Neural cell (in vitro differentiated cells): ENCODE measurements around the gene CIB1. TPM values are rescaled to one million over a fixed set of nuclear protein-coding genes. Genes with fewer than 3 reads are reported as not detected.

Source experiments
- H2AFZ ChIP-seq: fragments of 200-600, 300-800 bp; sonication (generic), shearing (Covaris generic); 2 replicates; pipeline ENCODE4 v1.6.0; 2014; ENCODE audit warnings: low read depth, mild to moderate bottlenecking, antibody characterized with exemption, low read length, moderate library complexity
- H3F3A ChIP-seq: fragments of 200-600 bp; shearing (Covaris generic); 2 replicates; pipeline ENCODE4 v1.6.1; 2016; ENCODE audit warnings: mild to moderate bottlenecking, moderate library complexity, mixed read lengths, antibody characterized with exemption, low read length; ENCODE audit not compliant: insufficient read depth, poor library complexity, severe bottlenecking
- H3K27ac ChIP-seq: fragments of 200-600, 300-800 bp; sonication (generic), shearing (Covaris generic); 2 replicates; pipeline ENCODE4 v1.5.1; 2014; ENCODE audit warnings: mild to moderate bottlenecking, low read length, moderate library complexity
- H3K27me3 ChIP-seq: fragments of 300-800, 200-600 bp; sonication (generic), shearing (Covaris generic); 2 replicates; pipeline ENCODE4 v1.6.0; 2014; ENCODE audit warnings: mild to moderate bottlenecking, low read depth, low read length, moderate library complexity; ENCODE audit not compliant: insufficient read depth
- H3K36me3 ChIP-seq: fragments of 300-800, 200-600 bp; sonication (generic), shearing (Covaris generic); 2 replicates; pipeline ENCODE4 v1.5.1; 2014; ENCODE audit warnings: mild to moderate bottlenecking, antibody characterized with exemption, low read length, moderate library complexity; ENCODE audit not compliant: insufficient read depth
- H3K4me2 ChIP-seq: fragments of 300-800, 200-600 bp; sonication (generic), shearing (Covaris generic); 2 replicates; pipeline ENCODE4 v1.6.0; 2014; ENCODE audit warnings: mild to moderate bottlenecking, low read length
- H3K4me3 ChIP-seq: fragments of 300-800, 200-600 bp; sonication (generic), shearing (Covaris generic); 2 replicates; pipeline ENCODE4 v1.5.1; 2014; ENCODE audit warnings: mild to moderate bottlenecking, low read length, moderate library complexity
- H3K79me2 ChIP-seq: fragments of 200-600 bp; shearing (Covaris generic); replicated peaks from 2 replicates; pipeline ENCODE4 v1.6.0; 2014; ENCODE audit warnings: mild to moderate bottlenecking, low read length, moderate library complexity; ENCODE audit not compliant: insufficient read depth
- H3K9ac ChIP-seq: fragments of 300-800, 200-600 bp; sonication (generic), shearing (Covaris generic); 2 replicates; pipeline ENCODE4 v1.6.1; 2016; ENCODE audit warnings: mild to moderate bottlenecking, low read length, mixed read lengths
- H3K9me2 ChIP-seq: fragments of 200-600 bp; shearing (Covaris generic); 2 replicates; pipeline ENCODE4 v1.6.1; 2016; ENCODE audit warnings: mild to moderate bottlenecking, low read length, mixed read lengths; ENCODE audit not compliant: insufficient read depth
- H3K9me3 ChIP-seq: fragments of 200-600, 300-800 bp; sonication (generic), shearing (Covaris generic); 2 replicates; pipeline ENCODE4 v1.6.1; 2016; ENCODE audit warnings: mild to moderate bottlenecking, mixed run types, low read length, moderate library complexity, mixed read lengths
- H4K20me1 ChIP-seq: fragments of 200-600 bp; shearing (Covaris generic); 2 replicates; pipeline ENCODE4 v1.6.1; 2016; ENCODE audit warnings: mild to moderate bottlenecking, mixed run types; ENCODE audit not compliant: insufficient read depth
- CTCF ChIP-seq: fragments of 450-650 bp; IDR thresholded peaks from 2 replicates; pipeline ENCODE4 v1.5.1; 2014; ENCODE audit warnings: antibody characterized with exemption, mild to moderate bottlenecking, moderate library complexity; ENCODE audit not compliant: poor library complexity, severe bottlenecking
- EP300 ChIP-seq: fragments of 450-650 bp; conservative IDR thresholded peaks from 2 replicates; pipeline ENCODE4 v1.6.1; 2014; ENCODE audit warnings: antibody characterized with exemption, mild to moderate bottlenecking, moderate library complexity; ENCODE audit not compliant: poor library complexity, severe bottlenecking
- EZH2 ChIP-seq: fragments of 200-600, 300-800 bp; shearing (Covaris generic), sonication (generic); IDR thresholded peaks from 2 replicates; pipeline ENCODE4 v1.6.1; 2014; ENCODE audit warnings: antibody characterized with exemption, low read length, borderline replicate concordance, mild to moderate bottlenecking; ENCODE audit not compliant: insufficient read depth, poor library complexity, severe bottlenecking
- MXI1 ChIP-seq: fragments of 450-650 bp; conservative IDR thresholded peaks from 2 replicates; pipeline ENCODE4 v1.6.1; 2014; ENCODE audit warnings: antibody characterized with exemption, mild to moderate bottlenecking; ENCODE audit not compliant: poor library complexity, severe bottlenecking
- POLR2AphosphoS5 ChIP-seq: IDR thresholded peaks from 2 replicates; pipeline ENCODE4 v1.6.1; 2012
- RAD21 ChIP-seq: fragments of 450-650 bp; conservative IDR thresholded peaks from 2 replicates; pipeline ENCODE4 v1.6.1; 2014; ENCODE audit warnings: antibody characterized with exemption, mild to moderate bottlenecking, moderate library complexity
- SMC3 ChIP-seq: fragments of 450-650 bp; conservative IDR thresholded peaks from 2 replicates; pipeline ENCODE4 v1.6.1; 2014; ENCODE audit warnings: antibody characterized with exemption, mild to moderate bottlenecking, moderate library complexity; ENCODE audit not compliant: poor library complexity
- TAF1 ChIP-seq: IDR thresholded peaks from 2 replicates; pipeline ENCODE4 v1.6.1; 2012; ENCODE audit warnings: low read depth
- polyA plus RNA-seq: library from polyadenylated mRNA; depleted of rRNA; stranded (reverse); fragments of >200 nt; gene quantifications from 2 replicates; pipeline ENCODE4 v1.2.3, GENCODE V29; 2014
- TF ChIP-seq, protein P1 (sequence below): IDR thresholded peaks from 2 replicates; pipeline ENCODE4 v1.6.1; 2012; ENCODE audit warnings: borderline replicate concordance

CIB1 gene
- polyA plus RNA-seq, 1 donor from 2014 or later, result 9.4 TPM

- no peaks in the 10 kb centered on the region for H3K9me3 ChIP-seq
- no peaks in the 10 kb centered on the region for H3K36me3 ChIP-seq
- no peaks in the 10 kb centered on the region for H3K27me3 ChIP-seq
- peaks cover 6% of the 10 kb centered on the region for H3K79me2 ChIP-seq
- no peak for TF ChIP-seq EZH2
- TF ChIP-seq RAD21, result no peak
- no peak for TF ChIP-seq POLR2AphosphoS5
- no peak for TF ChIP-seq EP300
- TF ChIP-seq, protein P1, sequence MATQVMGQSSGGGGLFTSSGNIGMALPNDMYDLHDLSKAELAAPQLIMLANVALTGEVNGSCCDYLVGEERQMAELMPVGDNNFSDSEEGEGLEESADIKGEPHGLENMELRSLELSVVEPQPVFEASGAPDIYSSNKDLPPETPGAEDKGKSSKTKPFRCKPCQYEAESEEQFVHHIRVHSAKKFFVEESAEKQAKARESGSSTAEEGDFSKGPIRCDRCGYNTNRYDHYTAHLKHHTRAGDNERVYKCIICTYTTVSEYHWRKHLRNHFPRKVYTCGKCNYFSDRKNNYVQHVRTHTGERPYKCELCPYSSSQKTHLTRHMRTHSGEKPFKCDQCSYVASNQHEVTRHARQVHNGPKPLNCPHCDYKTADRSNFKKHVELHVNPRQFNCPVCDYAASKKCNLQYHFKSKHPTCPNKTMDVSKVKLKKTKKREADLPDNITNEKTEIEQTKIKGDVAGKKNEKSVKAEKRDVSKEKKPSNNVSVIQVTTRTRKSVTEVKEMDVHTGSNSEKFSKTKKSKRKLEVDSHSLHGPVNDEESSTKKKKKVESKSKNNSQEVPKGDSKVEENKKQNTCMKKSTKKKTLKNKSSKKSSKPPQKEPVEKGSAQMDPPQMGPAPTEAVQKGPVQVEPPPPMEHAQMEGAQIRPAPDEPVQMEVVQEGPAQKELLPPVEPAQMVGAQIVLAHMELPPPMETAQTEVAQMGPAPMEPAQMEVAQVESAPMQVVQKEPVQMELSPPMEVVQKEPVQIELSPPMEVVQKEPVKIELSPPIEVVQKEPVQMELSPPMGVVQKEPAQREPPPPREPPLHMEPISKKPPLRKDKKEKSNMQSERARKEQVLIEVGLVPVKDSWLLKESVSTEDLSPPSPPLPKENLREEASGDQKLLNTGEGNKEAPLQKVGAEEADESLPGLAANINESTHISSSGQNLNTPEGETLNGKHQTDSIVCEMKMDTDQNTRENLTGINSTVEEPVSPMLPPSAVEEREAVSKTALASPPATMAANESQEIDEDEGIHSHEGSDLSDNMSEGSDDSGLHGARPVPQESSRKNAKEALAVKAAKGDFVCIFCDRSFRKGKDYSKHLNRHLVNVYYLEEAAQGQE, result no peak
- no peak for TF ChIP-seq CTCF
- TF ChIP-seq TAF1, result no peak
- no peak for TF ChIP-seq MXI1
- TF ChIP-seq SMC3, result no peak
- no peak overlapping the region for H2AFZ ChIP-seq
- H3K4me3 ChIP-seq, result no peak overlapping the region
- H3K27ac ChIP-seq, result no peak overlapping the region
- H4K20me1 ChIP-seq, result no peaks in the 10 kb centered on the region
- H3K4me2 ChIP-seq, result no peak overlapping the region
- H3F3A ChIP-seq, result no peaks in the 10 kb centered on the region
- no peak overlapping the region for H3K9ac ChIP-seq
- no peaks in the 10 kb centered on the region for H3K9me2 ChIP-seq
Measured at GRCh38 chr15:90213818-90214204, 19.9 kb downstream of the CIB1 start.

DNA sequence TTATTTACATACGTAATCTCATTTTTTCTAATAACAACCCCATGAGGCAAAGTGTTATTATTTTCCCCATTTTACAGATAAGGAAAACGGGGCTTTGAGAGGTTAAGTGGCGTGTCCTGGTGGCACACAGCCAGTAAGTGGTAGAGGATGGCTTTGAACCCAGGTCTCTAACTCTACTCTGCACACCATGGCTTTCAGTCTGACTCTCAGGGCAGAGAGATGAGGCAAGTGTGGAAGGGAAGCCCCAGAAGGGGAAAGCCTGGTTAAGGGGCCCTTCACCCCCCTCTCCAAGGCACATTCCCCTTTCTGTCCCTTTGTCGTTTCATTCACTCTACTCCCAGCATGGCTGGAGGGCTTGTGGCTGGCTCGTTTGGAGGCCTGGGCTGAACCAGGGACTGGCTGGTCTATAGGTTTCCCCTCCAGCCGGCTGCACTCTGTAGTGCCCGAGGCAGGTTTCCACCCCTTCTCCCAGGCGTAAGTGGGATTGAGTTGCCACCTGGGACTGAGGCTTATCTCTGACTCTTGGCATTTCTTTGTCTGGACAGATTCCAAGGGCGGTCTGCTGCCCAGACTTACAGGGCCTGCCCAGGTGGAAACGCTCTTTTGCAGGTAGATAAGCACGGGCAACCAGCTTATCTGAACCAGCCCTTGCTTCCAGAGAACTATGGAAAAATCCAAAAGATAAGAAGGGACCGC, 20.5 kb downstream of the CIB1 start:
- Histone ChIP-seq H3K4me2 (no peak overlapping the region), H2AFZ (no peak overlapping the region), H3K27ac (no peak overlapping the region), H3K9ac (no peak overlapping the region), H3K9me2 (no peaks in the 10 kb centered on the region), H3K27me3 (no peaks in the 10 kb centered on the region), H3F3A (no peaks in the 10 kb centered on the region), H3K79me2 (peaks cover 7% of the 10 kb centered on the region), H3K9me3 (no peaks in the 10 kb centered on the region), H4K20me1 (no peaks in the 10 kb centered on the region), H3K36me3 (no peaks in the 10 kb centered on the region), H3K4me3 (no peak overlapping the region)
- TF ChIP-seq, protein P1, result no peak
- no peak for TF ChIP-seq TAF1
- TF ChIP-seq EP300, result no peak
- no peak for TF ChIP-seq EZH2
- TF ChIP-seq MXI1, result no peak
- no peak for TF ChIP-seq SMC3
- TF ChIP-seq CTCF, result no peak
- no peak for TF ChIP-seq RAD21
- TF ChIP-seq POLR2AphosphoS5, result no peak
